OCI-LY7 (cell line): ENCODE measurements around the gene BRINP2. TPM values are rescaled to one million over a fixed set of nuclear protein-coding genes. Genes with fewer than 3 reads are reported as not detected.

Experiments used
- BruUV-seq: library from RNA; stranded (reverse); fragments of 400-500 nt; replicated peaks from 2 replicates; lab custom pipeline; 2021; lab: Mats Ljungman, UMichigan
- CTCF ChIA-PET: fragments of 300-600 bp; sonication (Branson Sonifier 250); formaldehyde crosslinking; loops from one replicate; lab custom pipeline; 2022; ENCODE audit warnings: antibody characterized with exemption; ENCODE audit not compliant: unreplicated experiment; lab: Charles Lee
- POLR2A ChIA-PET: fragments of 300-600 bp; sonication (Branson Sonifier 250); formaldehyde crosslinking; loops from one replicate; lab custom pipeline; 2022; ENCODE audit warnings: antibody characterized with exemption; lab: Charles Lee
- DNase-seq: peaks from one replicate; pipeline ENCODE4 v3.0.0-alpha.2; 2015; ENCODE audit warnings: low spot score
- H2AFZ ChIP-seq: fragments of 200-600 bp; sonication (generic), shearing (Covaris generic); 2 replicates; pipeline ENCODE4 v1.6.1; 2014; ENCODE audit warnings: mild to moderate bottlenecking, antibody characterized with exemption, low read length, moderate library complexity
- H3K27ac ChIP-seq: fragments of 200-600 bp; sonication (generic); 2 replicates; pipeline ENCODE4 v1.5.1; 2014; ENCODE audit warnings: mixed run types, low read depth, mild to moderate bottlenecking, moderate library complexity, low read length, inconsistent platforms; ENCODE audit not compliant: poor library complexity, severe bottlenecking
- H3K36me3 ChIP-seq: fragments of 200-600 bp; sonication (generic); 2 replicates; pipeline ENCODE4 v1.6.1; 2014; ENCODE audit warnings: mild to moderate bottlenecking, antibody characterized with exemption, low read length, moderate library complexity, mixed read lengths; ENCODE audit not compliant: insufficient read depth
- H3K4me1 ChIP-seq: fragments of 200-600 bp; sonication (generic); 2 replicates; pipeline ENCODE4 v1.5.1; 2014; ENCODE audit warnings: mild to moderate bottlenecking, low read length; ENCODE audit not compliant: insufficient read depth, poor library complexity, severe bottlenecking
- H3K4me2 ChIP-seq: fragments of 200-600 bp; sonication (generic); 2 replicates; pipeline ENCODE4 v1.6.1; 2014; ENCODE audit warnings: mild to moderate bottlenecking, low read length
- H3K4me3 ChIP-seq: fragments of 200-600 bp; sonication (generic); 2 replicates; pipeline ENCODE4 v1.5.1; 2014; ENCODE audit warnings: mild to moderate bottlenecking, low read depth, low read length; ENCODE audit not compliant: poor library complexity, severe bottlenecking
- H3K79me2 ChIP-seq: fragments of 200-600 bp; sonication (generic); 2 replicates; pipeline ENCODE4 v1.6.1; 2016; ENCODE audit warnings: low read depth, mild to moderate bottlenecking, low read length, moderate library complexity, mixed read lengths; ENCODE audit not compliant: insufficient read depth
- H3K9me2 ChIP-seq: fragments of 200-600 bp; sonication (generic); 2 replicates; pipeline ENCODE4 v1.6.1; 2016; ENCODE audit warnings: mild to moderate bottlenecking, low read length, mixed read lengths; ENCODE audit not compliant: insufficient read depth
- H3K9me3 ChIP-seq: fragments of 200-600 bp; sonication (generic); 2 replicates; pipeline ENCODE4 v1.6.1; 2014; ENCODE audit warnings: mild to moderate bottlenecking, mixed run types, low read length, mixed read lengths
- H4K20me1 ChIP-seq: fragments of 200-600 bp; sonication (generic); 2 replicates; pipeline ENCODE4 v1.6.1; 2014; ENCODE audit warnings: mild to moderate bottlenecking, antibody characterized with exemption, low read length, moderate library complexity, mixed read lengths; ENCODE audit not compliant: insufficient read depth
- EZH2phosphoT487 ChIP-seq: fragments of 200-600 bp; sonication (generic); IDR thresholded peaks from 2 replicates; pipeline ENCODE4 v1.6.1; 2018; ENCODE audit warnings: low read depth, borderline replicate concordance, mild to moderate bottlenecking, mixed run types, antibody characterized with exemption, low read length, moderate library complexity, mixed read lengths
- intact Hi-C: fragments of 100-400 bp; cut with micrococcal nuclease; formaldehyde crosslinking; loops from one replicate; pipeline ENCODE4 v1.10.0; 2022; ENCODE audit not compliant: unreplicated experiment
- total RNA-seq, 2 experiments: library from RNA; depleted of rRNA in 1 of 2; stranded (reverse); fragments of >200 nt in 1 of 2; shearing (Covaris generic) in 1 of 2; gene quantifications; 2 replicates each; pipeline ENCODE4 v1.2.3, GENCODE V29; 2014 to 2022
- TF ChIP-seq, protein P1 (sequence below): fragments of 200-600 bp; sonication (generic); conservative IDR thresholded peaks from 2 replicates; pipeline ENCODE4 v1.5.1; 2014; ENCODE audit warnings: mild to moderate bottlenecking, antibody characterized with exemption, low read length, moderate library complexity, mixed read lengths

BRINP2 gene
- total RNA-seq, 2 experiments from 2014 or later: not detected

DNA sequence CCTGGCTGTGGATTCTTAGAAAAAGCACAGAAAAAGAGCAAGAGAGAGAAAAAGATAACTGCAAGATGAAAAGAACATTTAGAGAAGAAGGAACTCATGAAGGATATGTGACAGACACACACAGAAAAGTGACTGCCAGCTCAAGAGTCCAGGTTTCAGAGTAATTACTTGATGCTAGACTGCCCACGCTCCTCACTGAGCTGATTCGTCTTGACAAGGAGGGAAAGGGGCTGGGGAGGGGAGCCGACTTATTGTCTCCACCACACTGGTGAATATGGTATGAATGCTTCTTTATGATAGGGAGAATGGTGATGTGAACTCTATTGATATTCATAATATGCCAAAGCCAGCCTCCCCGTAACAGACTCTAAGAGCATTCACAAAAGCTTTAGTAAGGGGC lies 140.4 kb downstream of the BRINP2 start:
- CTCF ChIA-PET: no interaction called here
- no TSS peak for BruUV-seq
- DNase-seq: no peak

DNA sequence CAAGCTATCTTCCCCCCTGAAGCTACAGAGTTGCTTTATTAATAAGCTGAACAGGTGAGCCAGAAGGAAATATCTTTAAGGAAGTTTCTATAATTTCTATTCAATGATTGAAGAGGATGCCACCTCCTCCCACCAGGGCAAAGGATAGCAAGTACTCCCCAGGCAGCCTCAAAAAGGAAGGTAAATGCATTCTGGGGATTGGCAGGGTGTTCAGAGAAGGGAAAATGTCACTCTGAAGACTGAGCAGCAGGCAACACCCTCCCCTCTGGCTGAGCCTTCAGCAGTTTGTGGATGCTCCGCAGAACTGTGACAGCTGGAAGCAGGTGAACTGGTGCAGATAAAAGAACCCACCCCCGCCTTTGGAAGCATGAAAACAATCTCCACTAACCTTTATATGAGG lies 140.8 kb downstream of the BRINP2 start:
- no peak for TF ChIP-seq EZH2phosphoT487
- TF ChIP-seq, protein P1, sequence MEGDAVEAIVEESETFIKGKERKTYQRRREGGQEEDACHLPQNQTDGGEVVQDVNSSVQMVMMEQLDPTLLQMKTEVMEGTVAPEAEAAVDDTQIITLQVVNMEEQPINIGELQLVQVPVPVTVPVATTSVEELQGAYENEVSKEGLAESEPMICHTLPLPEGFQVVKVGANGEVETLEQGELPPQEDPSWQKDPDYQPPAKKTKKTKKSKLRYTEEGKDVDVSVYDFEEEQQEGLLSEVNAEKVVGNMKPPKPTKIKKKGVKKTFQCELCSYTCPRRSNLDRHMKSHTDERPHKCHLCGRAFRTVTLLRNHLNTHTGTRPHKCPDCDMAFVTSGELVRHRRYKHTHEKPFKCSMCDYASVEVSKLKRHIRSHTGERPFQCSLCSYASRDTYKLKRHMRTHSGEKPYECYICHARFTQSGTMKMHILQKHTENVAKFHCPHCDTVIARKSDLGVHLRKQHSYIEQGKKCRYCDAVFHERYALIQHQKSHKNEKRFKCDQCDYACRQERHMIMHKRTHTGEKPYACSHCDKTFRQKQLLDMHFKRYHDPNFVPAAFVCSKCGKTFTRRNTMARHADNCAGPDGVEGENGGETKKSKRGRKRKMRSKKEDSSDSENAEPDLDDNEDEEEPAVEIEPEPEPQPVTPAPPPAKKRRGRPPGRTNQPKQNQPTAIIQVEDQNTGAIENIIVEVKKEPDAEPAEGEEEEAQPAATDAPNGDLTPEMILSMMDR: no peak
- Histone ChIP-seq H2AFZ (no peak overlapping the region), H3K36me3 (no peaks in the 10 kb centered on the region), H3K4me3 (no peak overlapping the region), H3K9me2 (no peaks in the 10 kb centered on the region), H3K4me1 (no peaks in the 10 kb centered on the region), H3K4me2 (no peak overlapping the region), H4K20me1 (no peaks in the 10 kb centered on the region), H3K79me2 (no peaks in the 10 kb centered on the region), H3K9me3 (no peaks in the 10 kb centered on the region), H3K27ac (no peak overlapping the region)
- POLR2A ChIA-PET: no interaction called here
- CTCF ChIA-PET: no interaction called here
- no peak for DNase-seq
- intact Hi-C loops: no loop called here
- no TSS peak for BruUV-seq

More for the DNA sequence above, 140.4 kb downstream of the BRINP2 start:
- intact Hi-C loops: no loop called here
- H3K9me3 ChIP-seq: no peaks in the 10 kb centered on the region
- no peak overlapping the region for H2AFZ ChIP-seq
- no peaks in the 10 kb centered on the region for H3K9me2 ChIP-seq
- H3K27ac ChIP-seq: no peak overlapping the region
- no peaks in the 10 kb centered on the region for H4K20me1 ChIP-seq
- no peak overlapping the region for H3K4me2 ChIP-seq
- TF ChIP-seq, protein P1: no peak
- no peak for TF ChIP-seq EZH2phosphoT487
- POLR2A ChIA-PET: no interaction called here
- no peaks in the 10 kb centered on the region for H3K36me3 ChIP-seq
- H3K79me2 ChIP-seq: no peaks in the 10 kb centered on the region
- no peaks in the 10 kb centered on the region for H3K4me1 ChIP-seq
- no peak overlapping the region for H3K4me3 ChIP-seq

DNA sequence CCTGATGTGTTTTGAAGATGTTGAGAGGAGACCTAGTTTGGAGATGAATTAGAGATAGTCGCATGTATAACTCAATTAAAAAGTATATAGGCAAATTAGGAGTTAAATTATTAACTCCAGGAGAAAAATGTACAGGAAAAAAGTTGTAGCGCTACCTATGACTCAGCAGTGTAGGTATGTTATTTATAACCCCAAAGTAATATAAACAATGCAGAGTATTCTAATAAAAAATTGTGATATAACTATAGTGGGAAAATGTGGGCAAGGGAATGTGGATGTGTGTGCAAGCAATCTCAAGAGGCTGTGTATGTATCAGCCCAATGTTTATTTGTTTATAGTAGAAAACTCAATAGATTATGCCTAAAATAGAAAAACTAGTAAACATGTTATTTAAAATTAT lies 144.5 kb downstream of the BRINP2 start:
- H4K20me1 ChIP-seq: no peaks in the 10 kb centered on the region
- POLR2A ChIA-PET: no interaction called here
- no peaks in the 10 kb centered on the region for H3K9me2 ChIP-seq
- H3K27ac ChIP-seq: no peak overlapping the region
- TF ChIP-seq, protein P1: no peak
- TF ChIP-seq EZH2phosphoT487: no peak
- H3K79me2 ChIP-seq: no peaks in the 10 kb centered on the region
- H2AFZ ChIP-seq: no peak overlapping the region
- no peak for DNase-seq
- no peaks in the 10 kb centered on the region for H3K9me3 ChIP-seq
- H3K4me2 ChIP-seq: no peak overlapping the region
- intact Hi-C loops: no loop called here
- no peaks in the 10 kb centered on the region for H3K36me3 ChIP-seq
- H3K4me1 ChIP-seq: no peaks in the 10 kb centered on the region
- BruUV-seq: no TSS peak
- CTCF ChIA-PET: no interaction called here
- no peak overlapping the region for H3K4me3 ChIP-seq
